HG03460 (cell line): ENCODE data around the gene NUCKS1.

ENCODE experiments used
- ATAC-seq: cut with Tn5 transposase; IDR thresholded peaks from one replicate; pipeline ENCODE4 v1.9.1; 2021; ENCODE audit not compliant: unreplicated experiment

NUCKS1 gene

GRCh38 chr1:205670611-205671430 lies 79.2 kb downstream of the NUCKS1 start:
- ATAC-seq: no peak

DNA sequence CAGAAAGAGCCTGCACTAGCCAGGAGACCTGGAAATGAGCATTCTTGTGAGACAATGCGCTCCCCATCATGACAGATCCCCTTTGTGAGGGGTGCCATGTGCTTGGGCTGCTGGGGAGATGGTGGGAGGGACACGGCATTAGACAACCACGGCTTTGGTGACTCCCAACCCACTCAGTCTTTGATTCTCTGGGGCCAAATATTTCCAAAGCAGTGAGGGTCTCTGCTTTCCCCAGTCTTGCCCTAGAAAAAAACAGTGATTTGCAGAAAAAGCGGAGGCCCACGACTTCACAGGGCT lies 79.9 kb downstream of the NUCKS1 start:
- ATAC-seq: no peak

DNA sequence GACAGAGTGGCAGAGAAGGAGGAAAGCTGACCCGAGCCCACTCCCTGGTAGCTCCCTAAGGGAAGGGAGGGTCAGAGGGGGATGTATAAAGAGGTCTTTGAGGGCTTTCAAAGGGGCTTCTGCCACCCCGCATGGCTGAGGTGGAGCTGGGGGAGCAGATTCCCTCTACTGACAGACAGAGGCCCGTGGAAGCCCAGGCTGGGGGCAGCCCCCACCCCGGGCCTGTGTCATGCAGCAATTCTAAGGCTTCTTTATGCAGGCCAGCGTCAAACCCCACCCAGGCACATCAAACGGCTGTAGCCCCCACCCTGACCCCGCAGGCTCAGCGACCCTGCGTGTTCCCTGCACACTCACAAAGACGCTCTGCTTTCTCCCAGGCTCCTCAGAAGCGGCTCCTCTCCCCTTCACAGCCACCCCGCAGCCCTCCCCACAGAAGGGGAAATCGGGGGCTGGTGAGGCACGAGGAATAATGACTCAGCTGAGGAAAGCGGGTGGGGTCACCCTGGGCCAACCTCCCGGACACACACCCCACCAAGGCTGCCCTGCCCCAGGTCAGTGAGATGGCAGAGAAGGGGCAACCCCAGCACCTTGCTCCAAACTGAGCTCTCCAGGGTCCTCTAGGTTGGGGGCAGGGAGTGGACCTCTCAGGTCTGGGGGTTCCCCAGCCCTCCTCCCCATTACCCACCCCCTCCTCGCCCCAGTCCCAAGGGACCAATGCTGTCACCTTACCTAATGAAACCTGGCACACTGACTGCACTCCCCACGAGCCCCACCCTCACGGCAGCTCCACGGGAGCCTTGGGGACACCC lies 80.4 kb downstream of the NUCKS1 start:
- ATAC-seq: no peak

- no peak for ATAC-seq
Measured at GRCh38 chr1:205668951-205669340, 81.0 kb downstream of the NUCKS1 start.

- ATAC-seq: no peak
Measured at GRCh38 chr1:205667909-205668643, 81.9 kb downstream of the NUCKS1 start.

- no peak for ATAC-seq
Measured at GRCh38 chr1:205666372-205667166, 83.4 kb downstream of the NUCKS1 start.

- no peak for ATAC-seq
Measured at GRCh38 chr1:205665201-205666045, 84.6 kb downstream of the NUCKS1 start.

DNA sequence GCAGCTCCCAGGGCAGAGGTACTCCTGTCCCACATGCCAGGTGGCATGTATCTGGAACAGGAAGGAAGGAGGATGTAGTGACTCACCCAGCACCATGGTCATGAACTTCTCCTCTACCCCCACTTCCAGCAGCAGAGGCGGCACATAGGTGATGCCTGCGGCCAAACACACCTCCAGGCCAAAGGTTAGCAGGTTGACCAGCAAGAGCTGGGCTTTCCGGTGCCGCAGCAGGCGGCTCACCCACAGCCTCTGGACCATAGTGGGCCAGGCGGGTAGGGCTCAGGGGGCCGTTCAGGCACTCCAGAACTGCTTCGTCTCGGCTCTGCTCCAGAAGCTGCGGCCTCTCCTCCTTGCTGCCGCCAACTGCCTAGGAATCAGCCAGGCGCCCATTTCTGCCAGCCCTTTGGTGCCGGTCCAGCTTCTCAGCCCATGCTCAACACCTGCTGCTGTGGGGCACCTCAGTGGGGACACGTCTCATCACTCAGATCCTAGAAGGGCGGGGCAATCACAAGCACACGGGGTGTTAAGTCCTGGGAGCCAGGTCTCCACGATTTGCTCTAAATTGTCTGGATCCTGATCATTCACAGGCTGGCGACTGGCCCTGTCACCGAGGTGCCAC lies 85.5 kb downstream of the NUCKS1 start:
- ATAC-seq: no peak

DNA sequence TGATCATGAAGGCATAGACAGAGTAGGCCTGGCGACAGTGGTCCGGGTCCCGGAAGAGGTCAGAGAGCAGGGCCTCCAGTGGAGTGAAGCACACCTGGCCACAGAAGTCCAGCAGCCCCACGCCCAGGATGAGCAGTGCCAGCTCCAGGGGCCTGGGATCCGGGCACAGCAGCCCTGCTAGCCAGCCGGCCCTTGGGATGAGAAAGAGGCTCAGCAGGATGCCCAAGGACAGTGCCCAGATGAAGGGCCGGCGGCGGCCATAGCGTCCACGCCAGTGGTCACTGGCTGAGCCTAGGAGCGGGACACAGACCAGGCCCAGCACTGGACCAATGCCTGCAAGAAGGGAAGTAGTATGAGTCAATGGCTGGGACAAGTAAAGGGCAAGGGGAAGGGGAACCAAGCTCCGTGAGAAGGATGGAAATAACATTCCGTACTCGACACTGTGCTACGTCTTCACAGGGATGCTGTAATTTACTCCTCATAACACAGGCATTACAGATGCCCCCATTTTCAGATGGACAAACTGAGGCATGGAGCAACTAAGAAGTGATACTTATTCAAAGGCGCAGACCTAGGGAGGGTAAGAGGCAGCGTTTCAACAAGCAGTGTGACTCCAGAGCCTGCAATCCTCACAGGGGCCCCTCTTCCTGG lies 86.6 kb downstream of the NUCKS1 start:
- no peak for ATAC-seq
